ENCODE measurements around the gene CD3E.
A peak's percentile ranks its signal among the peaks of the same experiment; 100 is the strongest.

DNA sequence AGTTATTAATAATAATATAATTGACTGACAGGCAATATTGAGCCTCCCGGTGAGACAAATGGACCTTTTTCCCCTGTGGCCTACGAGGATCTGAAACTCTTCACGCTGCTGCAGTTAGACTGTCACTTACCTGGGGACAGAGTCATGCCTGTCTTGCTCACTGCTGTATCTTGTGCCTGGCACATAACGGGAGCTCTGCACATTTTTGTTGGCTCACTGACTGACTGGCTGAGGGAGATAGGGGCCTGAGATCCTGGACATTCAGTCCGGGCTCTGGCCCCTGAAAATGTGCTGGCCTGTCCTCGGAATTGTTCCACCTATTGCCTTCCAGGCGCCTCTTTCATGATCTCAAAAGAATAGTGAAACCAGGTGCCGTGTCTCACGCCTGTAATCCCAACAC is 38.7 kb downstream of the CD3E start:
- TF ChIP-seq POLR2A (IDR thresholded peaks at IDR 0.05; ENCODE audit: low read depth, low read length): no peak
- no peak for TF ChIP-seq POLR2AphosphoS5 (IDR thresholded peaks at IDR 0.05; ENCODE audit: low read depth, low read length)
- no peak for TF ChIP-seq TAF1 (IDR thresholded peaks at IDR 0.05; ENCODE audit: low read depth, low read length)
- peak; percentile 33; the same call in 1 of the 2 replicates for TF ChIP-seq SPI1 (IDR thresholded peaks at IDR 0.05; ENCODE audit: low read depth, low read length)

Data from GM12891 (cell line).